Middle frontal gyrus (tissue), 1 donor: ENCODE data around the gene ADGRB2.

Source experiments
- DNase-seq: peaks from one replicate; pipeline ENCODE4 v3.0.0-alpha.2; 2015; ENCODE audit warnings: low spot score; ENCODE audit errors: extremely low spot score

ADGRB2 gene

DNA sequence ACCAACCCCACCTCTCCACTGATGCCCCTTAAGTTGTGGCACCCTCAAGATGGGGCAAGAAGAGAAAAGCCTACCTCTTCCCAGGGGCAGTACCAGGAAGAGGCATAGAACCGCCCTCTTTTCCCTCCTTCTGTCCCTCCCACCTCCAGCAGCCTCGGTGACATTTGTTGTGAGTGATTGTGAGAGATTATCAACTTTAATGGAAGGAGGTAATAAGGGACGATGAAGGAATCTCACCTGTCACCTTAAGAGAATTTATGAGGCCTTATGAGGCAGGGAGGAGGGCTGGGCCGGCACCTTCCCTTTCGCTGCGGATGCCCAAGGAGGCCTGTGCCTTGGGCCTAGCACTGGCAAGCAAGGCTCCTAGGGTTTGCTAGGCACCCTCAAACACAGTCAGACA, 1.4 kb upstream of the ADGRB2 start:
- DNase-seq, result no peak

DNA sequence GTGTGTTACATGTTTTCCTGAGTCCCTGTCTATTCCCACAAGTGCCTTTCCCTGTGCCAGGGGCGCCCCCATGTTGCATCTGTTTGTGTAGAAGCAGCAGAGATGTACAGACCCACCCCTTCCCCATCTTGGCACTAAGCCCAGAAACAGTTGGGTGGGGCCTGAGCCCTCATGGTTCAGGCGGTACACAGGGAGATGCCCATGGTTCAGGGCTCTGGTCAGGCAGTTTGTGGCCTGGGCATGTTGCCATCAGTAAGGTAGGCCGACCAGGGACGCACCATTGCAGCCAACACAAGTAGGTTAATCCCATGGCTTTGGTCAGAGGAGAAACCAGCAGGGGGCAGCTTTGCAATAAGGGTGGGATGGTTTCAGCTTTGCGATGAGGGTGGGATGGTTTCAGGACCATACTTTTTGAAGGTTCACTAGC, 914 bp upstream of the ADGRB2 start:
- DNase-seq, result no peak

DNA sequence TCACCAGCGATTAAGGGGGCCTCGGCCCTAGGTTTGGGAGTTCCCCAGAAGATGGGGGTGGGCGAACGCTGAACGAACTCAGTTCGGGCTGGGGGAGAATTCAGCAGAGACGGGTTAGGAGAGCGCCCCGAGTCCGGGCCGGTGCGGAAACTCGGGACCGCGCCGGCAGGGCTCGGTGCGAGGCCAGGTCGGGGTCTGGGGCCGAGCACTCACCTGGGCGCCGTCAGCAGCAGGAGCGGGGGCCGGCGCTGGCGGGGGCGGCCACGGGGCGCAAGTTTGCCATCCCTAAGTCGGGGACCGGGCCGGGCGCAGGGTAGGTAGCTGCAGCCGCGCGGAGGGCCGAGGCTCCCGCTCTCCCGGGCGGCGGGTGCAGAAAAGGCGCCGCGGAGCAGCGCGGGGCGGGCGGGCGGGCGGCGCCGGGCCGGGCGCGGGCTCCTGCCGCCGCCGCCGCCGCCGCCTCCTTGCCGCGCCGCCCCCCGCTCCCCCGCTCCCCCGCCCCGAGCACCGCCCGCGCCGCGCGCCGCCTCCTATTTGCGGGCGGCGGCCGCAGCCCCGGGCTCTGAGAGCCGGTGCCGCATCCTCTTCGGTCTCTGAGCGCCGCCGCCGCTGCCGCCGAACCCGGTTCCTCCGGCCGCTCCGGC, 349 bp downstream of the ADGRB2 start:
- no peak for DNase-seq

GRCh38 chr1:31762726-31763670, 1.1 kb downstream of the ADGRB2 start:
- DNase-seq, result peak; percentile 71

- DNase-seq, result no peak
Observed at GRCh38 chr1:31762323-31762722, 1.8 kb downstream of the ADGRB2 start.

GRCh38 chr1:31761883-31762282, 2.3 kb downstream of the ADGRB2 start:
- DNase-seq, result no peak

- no peak for DNase-seq
Observed at GRCh38 chr1:31760471-31761470, 3.4 kb downstream of the ADGRB2 start.

DNA sequence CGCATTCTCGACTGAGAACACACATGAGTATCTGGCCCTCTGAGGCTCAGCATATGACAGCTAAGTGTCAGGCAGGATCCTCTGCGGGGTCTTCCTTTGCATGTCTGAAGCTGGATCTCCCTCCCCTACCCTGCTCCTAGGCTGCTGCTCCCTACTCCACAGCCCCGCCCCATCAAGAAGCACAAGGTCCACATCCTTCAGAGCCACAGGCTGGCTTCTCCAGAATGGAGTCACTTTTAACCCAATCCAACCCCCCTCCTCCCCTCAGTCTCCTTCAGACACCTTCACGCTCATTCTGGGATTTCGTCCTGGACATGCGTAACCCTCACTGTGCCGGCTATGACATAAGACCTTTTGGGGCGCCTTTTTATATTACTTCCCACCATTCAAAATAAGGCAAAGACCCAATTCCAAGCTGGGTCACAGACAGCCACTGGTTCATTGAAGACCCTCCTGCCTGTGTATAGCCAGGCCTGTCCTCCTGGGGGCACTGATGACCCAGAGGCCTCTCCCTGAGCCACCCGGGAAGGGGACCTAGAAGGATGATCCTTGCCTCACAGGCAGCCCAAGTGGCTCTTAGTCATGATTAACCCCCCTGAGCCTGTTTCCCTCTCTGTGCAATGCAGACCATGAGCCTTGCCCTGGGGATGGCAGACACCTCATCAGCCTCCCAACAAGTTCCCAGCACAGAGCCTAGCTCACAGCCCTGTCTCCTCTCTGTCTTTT, 4.7 kb downstream of the ADGRB2 start:
- DNase-seq, result no peak

- DNase-seq, result no peak
Observed at GRCh38 chr1:31758823-31759222, 5.3 kb downstream of the ADGRB2 start.

DNA sequence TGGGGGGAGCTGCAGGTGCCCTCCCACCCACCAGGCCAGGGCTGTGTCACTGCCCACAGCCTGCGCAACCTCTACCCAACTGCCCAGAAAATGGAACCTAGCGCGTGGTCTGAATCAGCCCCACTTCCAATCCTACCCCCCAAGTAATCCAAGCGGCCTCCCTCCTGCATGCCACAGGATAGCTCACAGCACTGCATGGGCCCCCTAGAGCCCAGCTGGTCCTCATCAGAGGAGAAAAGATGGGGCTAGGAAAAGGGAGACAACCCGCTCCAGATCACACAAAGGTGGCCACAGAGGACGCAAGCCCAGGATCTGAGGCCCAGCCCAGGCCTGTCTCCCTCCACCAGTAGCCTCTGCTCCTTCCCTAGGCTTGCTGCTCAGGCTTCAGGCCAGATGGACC, 6.2 kb downstream of the ADGRB2 start:
- no peak for DNase-seq

GRCh38 chr1:31757204-31757679, 6.9 kb downstream of the ADGRB2 start:
- no peak for DNase-seq

DNA sequence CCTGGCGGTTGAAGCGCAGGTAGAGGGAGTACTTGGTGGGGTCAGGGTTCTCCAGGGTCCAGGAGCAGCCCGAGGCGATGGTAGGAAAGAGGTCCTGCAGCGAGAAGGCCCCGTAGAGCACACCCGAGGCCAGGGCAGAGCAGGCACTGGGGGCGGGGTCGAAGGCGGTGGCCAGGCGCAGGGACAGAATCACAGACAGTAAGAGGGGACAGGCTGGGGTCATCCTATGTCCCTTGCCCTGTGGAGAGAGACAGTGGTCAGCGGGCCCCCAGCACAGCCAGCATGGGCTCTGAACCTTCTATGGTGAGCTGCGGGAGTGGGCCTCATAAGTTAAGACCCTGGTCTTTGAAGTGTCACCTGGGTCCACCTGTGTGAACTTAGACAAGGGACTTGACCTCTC, 7.6 kb downstream of the ADGRB2 start:
- no peak for DNase-seq

DNA sequence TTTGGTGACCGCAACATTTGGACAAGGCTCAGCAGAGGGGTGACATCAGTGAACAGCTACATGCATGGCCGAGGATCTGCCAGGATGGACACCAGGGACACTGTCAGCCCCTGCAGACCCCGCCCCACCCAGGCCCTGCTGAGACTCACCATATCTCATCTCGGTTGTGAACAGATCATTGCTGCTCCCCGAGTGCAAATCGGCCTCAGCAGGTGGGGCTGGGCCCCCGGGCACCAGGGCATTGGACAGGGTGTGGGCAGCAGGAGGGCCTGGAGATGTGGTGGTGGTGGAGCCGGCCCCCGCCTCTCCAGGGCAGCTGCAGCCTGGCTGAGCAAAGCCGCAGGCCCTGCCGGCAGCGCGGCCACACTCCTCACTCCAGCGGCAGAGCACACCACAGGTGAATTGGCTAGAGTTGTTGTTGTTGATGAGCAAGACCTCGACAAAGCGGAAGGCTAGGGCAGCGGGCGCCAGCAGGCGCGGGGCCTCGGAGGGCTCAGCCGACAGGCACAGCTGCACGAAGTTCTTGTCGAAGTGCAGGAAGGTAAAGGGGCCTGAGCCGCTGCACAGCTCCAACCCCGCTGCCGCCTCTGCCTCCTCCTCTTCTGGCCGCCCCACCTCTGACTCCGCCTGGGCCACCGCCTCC, 8.2 kb downstream of the ADGRB2 start:
- no peak for DNase-seq

DNA sequence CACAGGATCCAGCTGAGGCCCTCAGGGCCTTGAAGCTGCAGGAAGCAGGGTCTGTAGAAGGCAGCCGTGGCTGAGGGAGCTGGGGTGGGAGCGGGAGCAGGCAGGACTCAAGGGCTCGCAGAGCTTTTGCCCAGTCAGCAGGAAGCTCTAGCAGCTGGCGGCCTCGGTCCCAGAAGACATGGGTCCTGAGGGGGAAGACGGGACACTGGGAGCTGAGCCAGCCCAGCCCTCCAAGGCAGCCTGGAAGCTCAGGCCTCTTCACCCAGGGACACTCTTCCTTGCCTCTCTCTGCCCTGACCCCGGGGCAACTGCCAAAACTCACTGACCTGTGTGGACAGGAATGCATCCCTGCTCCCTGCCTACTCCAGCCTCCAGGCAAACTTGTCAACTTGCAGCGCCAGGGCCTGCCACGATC, 8.9 kb downstream of the ADGRB2 start:
- no peak for DNase-seq

GRCh38 chr1:31754397-31754796, 9.7 kb downstream of the ADGRB2 start:
- DNase-seq, result no peak

GRCh38 chr1:31753707-31754349, 10.3 kb downstream of the ADGRB2 start:
- DNase-seq, result peak; percentile 78

DNA sequence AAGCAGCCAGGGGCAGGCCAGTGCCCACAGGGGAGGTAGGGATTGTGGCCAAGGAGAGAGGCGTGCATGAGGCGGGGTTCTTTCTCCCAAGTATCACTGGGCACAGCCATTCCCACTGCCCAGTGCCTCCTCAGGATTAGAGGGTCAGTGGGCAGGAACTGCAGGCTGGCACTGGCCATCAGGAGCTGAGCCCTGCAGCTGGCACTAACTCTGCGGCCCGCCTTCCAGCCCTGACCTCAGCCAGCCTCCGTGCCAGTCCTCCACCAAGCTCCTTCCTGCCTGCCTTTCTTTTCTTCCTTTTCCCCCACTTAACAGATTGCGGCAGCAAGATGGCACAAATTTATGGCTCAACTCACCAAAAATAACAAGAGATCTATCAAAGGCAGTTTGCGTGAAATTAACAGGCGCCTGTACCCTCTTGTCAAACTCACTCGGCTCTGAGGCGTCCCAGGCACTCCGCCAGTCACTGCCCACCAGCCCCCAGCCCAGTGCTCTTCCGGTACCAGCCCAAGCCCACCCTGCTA, 11.1 kb downstream of the ADGRB2 start:
- DNase-seq, result no peak

DNA sequence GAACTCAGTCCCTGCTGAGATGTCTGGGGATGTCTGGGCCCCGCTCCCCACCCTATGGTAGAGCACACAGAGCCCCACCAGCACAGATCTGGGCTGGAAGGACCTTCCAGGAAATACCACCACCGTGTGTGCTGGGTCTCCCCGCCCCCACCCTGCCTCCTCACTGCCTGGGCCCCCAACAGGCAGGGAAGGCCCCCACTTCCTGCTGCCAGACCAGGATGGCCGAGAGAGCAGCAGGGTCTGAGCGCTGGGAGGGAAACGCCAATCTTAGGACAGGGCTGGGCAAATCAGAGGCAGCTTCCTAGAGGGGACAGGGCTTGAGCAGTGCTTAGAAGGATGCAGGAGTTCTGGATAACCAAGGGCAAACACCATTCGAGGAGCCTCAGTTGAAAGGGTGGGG, 11.9 kb downstream of the ADGRB2 start:
- DNase-seq, result no peak

- no peak for DNase-seq
Observed at GRCh38 chr1:31751822-31752241, 12.3 kb downstream of the ADGRB2 start.
